Tibial artery (tissue), 4 donors: ENCODE measurements around the gene OR13J1.

Experiments used
- DNase-seq, 2 donors: peaks; one replicate each; pipeline ENCODE4 v3.0.0-alpha.2; 2019
- H3K27ac ChIP-seq, 2 donors: fragments of 200-600 bp; sonication (generic) in 1 of 2; 1 replicate in 1 of 2; 2 replicates in 1 of 2; pipeline ENCODE4 v1.5.1; 2018 to 2019; ENCODE audit warnings: mild to moderate bottlenecking in 1 of 2
- H3K27me3 ChIP-seq, 2 donors: fragments of 200-600 bp; sonication (generic) in 1 of 2; one replicate each; pipeline versions ENCODE4 v1.5.1 to v1.6.0; 2016 to 2019
- H3K36me3 ChIP-seq, 3 donors: fragments of 200-600 bp; sonication (generic) in 2 of 3; one replicate each; pipeline ENCODE4 v1.5.1; 2016 to 2019; ENCODE audit warnings: mild to moderate bottlenecking in 2 of 3
- H3K4me1 ChIP-seq, 4 donors: fragments of 200-600 bp; sonication (generic) in 2 of 4; 1 replicate in 3 of 4; 2 replicates in 1 of 4; pipeline ENCODE4 v1.5.1; 2016 to 2019
- H3K4me3 ChIP-seq, 2 donors: fragments of 200-600 bp; sonication (generic) in 1 of 2; 1 replicate in 1 of 2; 2 replicates in 1 of 2; pipeline ENCODE4 v1.5.1; 2018 to 2019; ENCODE audit warnings: mild to moderate bottlenecking in 2 of 2
- H3K9me3 ChIP-seq, 3 donors: fragments of 200-600 bp; sonication (generic) in 1 of 3; one replicate each; pipeline ENCODE4 v1.5.1; 2016 to 2019
- CTCF ChIP-seq, 2 experiments: fragments of 200-600 bp in 1 of 2; fragments of 450-650 bp in 1 of 2; IDR thresholded peaks; one replicate each; pipeline ENCODE4 v1.5.1; 2017 to 2019; ENCODE audit warnings: antibody characterized with exemption in 2 of 2, mild to moderate bottlenecking in 1 of 2, moderate library complexity in 1 of 2
- intact Hi-C: fragments of 100-400 bp; cut with DNase I; formaldehyde crosslinking; loops from one replicate; pipeline ENCODE4 v1.15.0; 2023; ENCODE audit warnings: low total_unique reads

Gene OR13J1

GRCh38 chr9:35856206-35856605 is 14.0 kb downstream of the OR13J1 start:
- no peak for DNase-seq
- TF ChIP-seq CTCF (IDR thresholded peaks at IDR 0.05), result no peak
- no peaks in the 10 kb centered on the region for H3K27me3 ChIP-seq
- H3K27ac ChIP-seq, result no peak overlapping the region
- peaks cover 6 to 35% (median 17%) of the 10 kb centered on the region in 3 donors for H3K36me3 ChIP-seq
- intact Hi-C loops, result no loop called here
- H3K4me1 ChIP-seq, result no peaks in the 10 kb centered on the region
- H3K4me3 ChIP-seq, result no peak overlapping the region
- no peaks in the 10 kb centered on the region for H3K9me3 ChIP-seq

- no peak for TF ChIP-seq CTCF (IDR thresholded peaks at IDR 0.05)
- H3K36me3 ChIP-seq, result peaks cover 6 to 42% (median 17%) of the 10 kb centered on the region in 3 donors
- no peak for DNase-seq
- no peak overlapping the region for H3K27ac ChIP-seq
- no peaks in the 10 kb centered on the region for H3K4me1 ChIP-seq
- H3K27me3 ChIP-seq, result no peaks in the 10 kb centered on the region
- intact Hi-C loops, result no loop called here
- H3K4me3 ChIP-seq, result no peak overlapping the region
- H3K9me3 ChIP-seq, result no peaks in the 10 kb centered on the region
These were observed 16.0 kb downstream of the OR13J1 start for GRCh38 chr9:35854091-35854762.

- Histone ChIP-seq H3K4me1 (peaks cover 0 to 6% (median under 1%) of the 10 kb centered on the region in 4 donors), H3K9me3 (no peaks in the 10 kb centered on the region), H3K27me3 (no peaks in the 10 kb centered on the region), H3K27ac (no peak overlapping the region), H3K4me3 (no peak overlapping the region), H3K36me3 (peaks cover 6 to 51% (median 17%) of the 10 kb centered on the region in 3 donors)
- TF ChIP-seq CTCF (IDR thresholded peaks at IDR 0.05), result no peak
- DNase-seq, result no peak
- intact Hi-C loops, result no loop called here
These were observed 17.0 kb downstream of the OR13J1 start for GRCh38 chr9:35852876-35853865.

GRCh38 chr9:35852267-35852815 is 17.9 kb downstream of the OR13J1 start:
- Histone ChIP-seq H3K36me3 (peaks cover 7 to 57% (median 18%) of the 10 kb centered on the region in 3 donors), H3K27ac (no peak overlapping the region), H3K9me3 (no peaks in the 10 kb centered on the region), H3K4me3 (no peak overlapping the region), H3K4me1 (peaks cover 0 to 14% (median 7%) of the 10 kb centered on the region in 4 donors), H3K27me3 (no peaks in the 10 kb centered on the region)
- no peak for DNase-seq
- intact Hi-C loops, result no loop called here
- no peak for TF ChIP-seq CTCF (IDR thresholded peaks at IDR 0.05)

- TF ChIP-seq CTCF (IDR thresholded peaks at IDR 0.05), result no peak
- Histone ChIP-seq H3K4me3 (no peak overlapping the region), H3K4me1 (peaks cover 0 to 42% (median 24%) of the 10 kb centered on the region in 4 donors), H3K27ac (peak overlapping the region; percentile 42 to 44), H3K27me3 (no peaks in the 10 kb centered on the region), H3K36me3 (peaks cover 13 to 49% (median 14%) of the 10 kb centered on the region in 3 donors), H3K9me3 (no peaks in the 10 kb centered on the region)
- DNase-seq, result peak; percentile 5 to 53
- intact Hi-C loops, result no loop called here
These were observed 22.2 kb downstream of the OR13J1 start for GRCh38 chr9:35847792-35848572.
